Middle frontal gyrus (tissue), 1 donor: Measurements from ENCODE around the gene TMEM11.

Experiments
- DNase-seq: peaks from one replicate; pipeline ENCODE4 v3.0.0-alpha.2; 2015; ENCODE audit warnings: low spot score; ENCODE audit errors: extremely low spot score

TMEM11 gene, protein sequence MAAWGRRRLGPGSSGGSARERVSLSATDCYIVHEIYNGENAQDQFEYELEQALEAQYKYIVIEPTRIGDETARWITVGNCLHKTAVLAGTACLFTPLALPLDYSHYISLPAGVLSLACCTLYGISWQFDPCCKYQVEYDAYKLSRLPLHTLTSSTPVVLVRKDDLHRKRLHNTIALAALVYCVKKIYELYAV

DNA sequence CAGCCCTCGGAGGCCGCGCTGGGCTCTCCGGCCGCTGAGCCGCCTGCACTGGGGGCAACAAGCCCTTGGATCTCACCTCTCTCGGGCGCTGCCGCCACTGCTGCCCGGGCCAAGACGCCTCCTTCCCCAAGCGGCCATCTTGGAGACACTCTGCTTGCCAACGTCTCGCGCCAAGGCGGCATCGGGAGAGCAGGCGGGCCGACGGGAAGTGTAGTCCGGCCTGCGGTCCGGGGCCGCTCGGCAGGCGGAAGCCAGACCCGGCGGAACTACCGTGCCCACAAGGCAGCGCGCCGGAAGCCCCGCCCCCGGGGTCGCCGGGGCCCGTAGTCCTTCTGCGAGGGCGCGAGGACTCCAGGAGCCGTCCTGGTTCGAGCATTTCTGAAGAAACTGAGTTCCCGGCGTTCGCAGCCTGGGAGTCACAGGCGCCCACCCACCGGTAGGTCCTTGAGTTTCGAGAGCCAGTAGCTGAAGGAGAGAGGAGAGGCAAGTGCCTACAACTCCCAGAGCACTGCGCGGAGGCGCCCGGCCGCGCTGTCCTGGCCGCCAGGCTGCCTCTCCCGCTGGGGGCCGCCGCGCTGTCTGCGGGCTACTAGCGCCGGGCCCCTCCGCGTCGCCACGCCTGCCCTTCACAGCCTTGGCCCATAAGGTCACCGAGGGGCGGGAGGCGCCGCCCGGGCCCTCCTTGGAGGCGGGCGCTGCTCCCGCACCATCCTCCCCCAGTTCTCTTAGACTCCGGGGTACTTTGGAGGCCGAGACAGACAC lies at the start of gene TMEM11:
Gene TMEM11 (minus strand): TSS at position 147 of the 762 bp plus-strand sequence. CDS start 9 bp downstream, at position 138.
- DNase-seq: peak; percentile 92

- DNase-seq: no peak
Measured at GRCh38 chr17:21263376-21263775, 49.4 kb upstream of the TMEM11 start.

- no peak for DNase-seq
Measured at GRCh38 chr17:21262259-21262993, 48.5 kb upstream of the TMEM11 start.

DNA sequence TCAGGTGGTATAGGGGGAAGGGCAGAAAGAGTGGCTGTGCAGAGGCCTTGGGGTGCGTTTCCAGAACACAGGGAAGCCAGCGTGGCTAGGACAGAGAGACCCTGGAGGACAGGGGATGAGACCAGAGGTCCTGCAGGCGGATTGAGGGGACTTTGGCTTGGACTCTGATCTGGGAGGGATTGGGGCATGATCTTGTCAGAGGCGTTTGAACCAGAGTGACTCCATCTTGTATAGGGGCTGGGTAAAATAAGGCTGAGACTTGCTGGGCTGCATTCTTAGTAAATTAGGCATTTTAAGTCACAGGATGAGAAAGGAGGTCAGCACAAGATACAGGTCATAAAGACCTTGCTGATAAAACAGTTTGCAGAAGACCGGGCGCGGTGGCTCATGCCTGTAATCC lies 44.6 kb upstream of the TMEM11 start:
- no peak for DNase-seq

- DNase-seq: no peak
Measured at GRCh38 chr17:21253646-21254441, 39.9 kb upstream of the TMEM11 start.

GRCh38 chr17:21252796-21253645 lies 39.1 kb upstream of the TMEM11 start, which contains the start of gene NATD1:
TSS of gene NATD1 (minus strand) at chr17:21253410. CDS start at chr17:21253264, 146 bp downstream.
- DNase-seq: peak; percentile 73

DNA sequence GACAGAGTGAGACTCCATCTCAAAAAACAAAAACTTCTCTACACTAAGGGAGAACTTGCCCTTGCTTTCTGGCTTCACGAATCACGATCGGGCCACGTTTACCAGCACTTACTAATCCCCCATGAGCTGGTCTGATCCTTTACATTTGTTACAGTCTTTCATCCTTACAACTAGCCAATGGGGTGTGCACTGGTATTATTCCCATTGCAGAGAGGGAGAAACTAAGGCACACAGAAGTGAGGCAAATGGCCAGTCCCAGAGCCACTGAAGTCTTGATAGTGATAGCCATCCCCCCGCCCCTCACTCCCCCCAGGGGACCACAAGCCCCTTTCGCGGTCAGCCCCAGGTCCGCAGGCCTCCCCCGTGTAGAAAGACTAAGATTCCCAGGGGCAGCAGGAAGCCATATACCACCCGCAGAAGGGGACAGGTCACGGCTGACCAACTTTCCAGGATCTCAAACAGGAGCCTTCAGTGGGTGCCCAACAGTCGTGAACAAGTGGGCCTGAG lies 38.4 kb upstream of the TMEM11 start:
- DNase-seq: no peak

GRCh38 chr17:21251337-21252010 lies 37.5 kb upstream of the TMEM11 start:
- DNase-seq: no peak

- no peak for DNase-seq
Measured at GRCh38 chr17:21250854-21251253, 36.9 kb upstream of the TMEM11 start.

- no peak for DNase-seq
Measured at GRCh38 chr17:21249920-21250703, 36.2 kb upstream of the TMEM11 start.

DNA sequence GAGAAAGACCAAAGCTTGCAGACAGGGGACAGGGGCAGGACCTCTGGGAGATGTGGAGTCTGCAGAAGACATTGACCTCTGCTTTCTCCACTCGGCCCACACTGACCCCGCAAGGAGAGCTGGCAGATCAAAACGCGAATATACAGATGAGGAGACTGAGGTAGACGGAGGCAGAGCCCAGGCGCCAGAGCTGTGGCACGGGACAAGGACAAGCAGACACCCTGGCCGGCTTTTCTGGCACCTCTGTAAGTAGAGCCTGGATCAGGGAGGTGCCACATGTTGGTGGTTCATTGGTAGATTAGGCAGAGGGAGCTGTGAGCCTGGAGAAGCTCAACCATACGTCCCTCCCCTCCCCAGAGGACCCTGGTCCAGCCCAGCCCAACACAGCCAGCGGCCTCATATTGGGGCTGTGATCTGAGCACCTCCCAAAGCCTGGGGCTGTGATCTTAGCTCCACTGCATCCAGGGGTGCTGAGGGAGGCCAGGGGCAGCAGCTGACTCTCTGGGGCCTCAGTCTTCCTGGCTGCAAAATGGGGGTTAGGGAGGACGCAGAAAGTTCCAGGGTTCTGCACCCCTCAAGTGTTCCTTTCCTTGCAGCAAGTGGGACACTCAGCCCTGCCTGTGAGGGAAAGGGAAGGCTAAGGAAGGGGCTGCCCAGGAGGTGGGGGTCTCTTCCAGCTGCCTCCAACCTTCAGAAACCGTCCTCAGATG lies 35.3 kb upstream of the TMEM11 start:
- DNase-seq: no peak

DNA sequence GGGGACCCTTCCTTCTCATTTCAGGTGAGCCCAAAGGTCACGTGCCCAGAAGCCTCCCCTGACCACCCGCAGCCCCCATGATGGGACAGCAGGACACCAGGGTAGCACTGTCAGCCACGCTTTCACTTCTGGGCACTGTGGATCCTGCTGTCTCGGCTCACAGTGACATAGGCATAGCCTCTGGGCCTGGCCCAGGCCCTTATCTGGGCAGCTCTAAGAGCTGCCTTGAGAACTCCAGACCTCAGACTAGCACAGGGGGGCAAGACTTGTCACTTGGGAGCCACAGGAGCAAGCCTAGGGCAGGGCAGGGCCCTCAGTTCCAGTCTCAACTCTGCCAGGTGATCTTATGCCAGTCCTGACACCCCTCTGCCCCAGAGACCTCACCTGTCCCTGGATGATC lies 34.5 kb upstream of the TMEM11 start:
- DNase-seq: no peak

DNA sequence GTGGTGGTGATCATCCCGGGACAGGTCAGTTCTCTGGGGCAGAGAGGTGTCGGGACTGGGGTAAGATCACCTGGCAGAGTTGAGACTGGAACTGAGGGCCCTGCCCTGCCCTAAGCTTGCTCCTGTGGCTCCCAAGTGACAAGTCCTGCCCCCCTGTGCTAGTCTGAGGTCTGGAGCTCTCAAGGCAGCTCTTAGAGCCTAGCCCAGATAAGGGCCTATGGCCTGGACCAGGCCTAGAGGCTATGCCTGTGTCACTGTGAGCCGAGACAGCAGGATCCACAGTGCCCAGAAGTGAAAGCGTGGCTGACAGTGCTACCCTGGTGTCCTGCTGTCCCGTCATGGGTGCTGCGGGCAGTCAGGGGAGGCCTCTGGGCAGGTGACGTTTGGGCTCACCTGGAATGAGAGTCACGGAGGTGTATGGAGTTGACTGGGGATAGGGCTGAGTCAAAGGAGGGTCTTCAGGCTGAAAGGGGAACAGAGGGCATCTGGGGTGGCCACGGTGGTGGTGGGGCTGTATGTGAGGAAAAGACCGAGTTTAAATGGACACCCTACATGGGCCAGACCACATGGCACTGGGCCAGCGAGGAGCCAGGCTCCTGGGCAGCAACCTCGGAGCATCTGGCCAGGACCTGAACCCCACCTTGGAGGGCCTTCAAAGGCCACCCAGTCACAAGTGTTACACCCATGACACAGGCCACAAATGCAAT lies 33.7 kb upstream of the TMEM11 start:
- no peak for DNase-seq

DNA sequence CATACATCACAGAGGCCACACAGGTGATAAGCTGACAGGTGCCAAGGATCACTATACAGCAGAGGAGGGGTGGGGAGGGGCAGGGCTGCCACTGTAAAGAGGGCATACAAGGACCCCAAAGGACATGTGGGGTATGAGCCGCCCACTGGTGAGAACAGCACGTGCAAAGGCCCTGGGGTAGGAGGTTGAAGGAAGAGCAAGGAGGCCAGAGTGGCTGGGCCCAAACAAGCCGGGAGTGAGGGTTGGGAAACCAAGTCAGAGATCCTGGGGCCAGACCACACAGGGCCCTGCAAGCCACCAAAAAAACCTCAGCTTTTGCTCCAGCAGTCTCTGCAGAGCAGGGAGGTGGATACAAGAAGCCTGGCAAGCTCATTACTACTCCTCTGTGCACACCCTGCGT lies 32.7 kb upstream of the TMEM11 start:
- DNase-seq: no peak

- no peak for DNase-seq
Measured at GRCh38 chr17:21245639-21246084, 31.7 kb upstream of the TMEM11 start.

- DNase-seq: no peak
Measured at GRCh38 chr17:21243516-21244303, 29.7 kb upstream of the TMEM11 start.
